HepG2 (cell line): Measurements from ENCODE around the gene WDR54. TPM values are rescaled to one million over a fixed set of nuclear protein-coding genes. Genes with fewer than 3 reads are reported as not detected.

Source experiments
- AKAP8 ChIP-seq: sonication (generic); formaldehyde crosslinking; IDR thresholded peaks from 2 replicates; pipeline ENCODE4 v1.5.1; 2020; ENCODE audit warnings: mild to moderate bottlenecking, missing genetic modification reagents
- DZIP1 ChIP-seq: sonication (generic); formaldehyde crosslinking; IDR thresholded peaks from 2 replicates; pipeline ENCODE4 v1.5.0; 2020; ENCODE audit warnings: mild to moderate bottlenecking, missing genetic modification reagents
- HDAC1 ChIP-seq: sonication (generic); formaldehyde crosslinking; IDR thresholded peaks from 2 replicates; pipeline ENCODE4 v1.5.1; 2020; ENCODE audit warnings: mild to moderate bottlenecking, missing genetic modification reagents
- KMT2A ChIP-seq: sonication (generic); formaldehyde crosslinking; IDR thresholded peaks from 2 replicates; pipeline ENCODE4 v1.4.0; 2020; ENCODE audit warnings: missing genetic modification reagents
- MED8 ChIP-seq: sonication (generic); formaldehyde crosslinking; IDR thresholded peaks from 2 replicates; pipeline ENCODE4 v1.8.1; 2023; ENCODE audit warnings: mild to moderate bottlenecking, missing genetic modification reagents; ENCODE audit not compliant: insufficient replicate concordance
- MTF1 ChIP-seq: sonication (generic); formaldehyde crosslinking; IDR thresholded peaks from 2 replicates; pipeline ENCODE4 v1.5.0; 2020; ENCODE audit warnings: missing genetic modification reagents
- MYC ChIP-seq: sonication (generic); formaldehyde crosslinking; IDR thresholded peaks from 2 replicates; pipeline ENCODE4 v1.9.0; 2021; ENCODE audit warnings: missing genetic modification reagents, borderline replicate concordance
- NPAS2 ChIP-seq: sonication (generic); formaldehyde crosslinking; IDR thresholded peaks from 2 replicates; pipeline ENCODE4 v1.8.0; 2022; ENCODE audit warnings: mild to moderate bottlenecking, missing genetic modification reagents, borderline replicate concordance
- PAWR ChIP-seq: sonication (generic); formaldehyde crosslinking; IDR thresholded peaks from 2 replicates; pipeline ENCODE4 v1.4.0; 2020; ENCODE audit warnings: missing genetic modification reagents, mild to moderate bottlenecking, borderline replicate concordance
- POGZ ChIP-seq: sonication (generic); formaldehyde crosslinking; IDR thresholded peaks from 2 replicates; pipeline ENCODE4 v1.4.0; 2020; ENCODE audit warnings: mild to moderate bottlenecking, missing genetic modification reagents
- RFXAP ChIP-seq: sonication (generic); formaldehyde crosslinking; IDR thresholded peaks from 2 replicates; pipeline ENCODE4 v1.4.0; 2020; ENCODE audit warnings: missing genetic modification reagents, borderline replicate concordance
- RNF2 ChIP-seq: fragments of 450-650 bp; conservative IDR thresholded peaks from 2 replicates; pipeline ENCODE4 v1.6.1; 2016; ENCODE audit warnings: low read depth
- SSRP1 ChIP-seq: IDR thresholded peaks from 2 replicates; pipeline ENCODE4 v1.6.1; 2016; ENCODE audit warnings: control low read depth
- ZFX ChIP-seq: sonication (generic); formaldehyde crosslinking; IDR thresholded peaks from 2 replicates; pipeline ENCODE4 v1.4.0; 2020; ENCODE audit warnings: mild to moderate bottlenecking, low read depth, missing genetic modification reagents, moderate library complexity
- ZNF326 ChIP-seq: sonication (generic); formaldehyde crosslinking; IDR thresholded peaks from 2 replicates; pipeline ENCODE4 v1.4.0; 2020; ENCODE audit warnings: missing genetic modification reagents, borderline replicate concordance
- ZNF34 ChIP-seq: sonication (generic); formaldehyde crosslinking; IDR thresholded peaks from 2 replicates; pipeline ENCODE4 v1.4.0; 2020; ENCODE audit warnings: mild to moderate bottlenecking, missing genetic modification reagents, borderline replicate concordance
- ZNF546 ChIP-seq: sonication (generic); formaldehyde crosslinking; conservative IDR thresholded peaks from 2 replicates; pipeline ENCODE4 v1.8.1; 2023; ENCODE audit warnings: mild to moderate bottlenecking, missing genetic modification reagents
- ZNF816 ChIP-seq: sonication (generic); formaldehyde crosslinking; IDR thresholded peaks from 2 replicates; pipeline ENCODE4 v1.8.0; 2022; ENCODE audit warnings: missing genetic modification reagents, mild to moderate bottlenecking, borderline replicate concordance
- polyA plus RNA-seq, 8 experiments: library from polyadenylated mRNA; depleted of rRNA in 3 of 8; stranded (reverse) in 7 of 8; unstranded in 1 of 8; fragments of >200 nt; fragmentation: Illumina TruSeq in 4 of 8; extraction: Trizol in 4 of 8; gene quantifications; 2 replicates each; pipeline versions ENCODE4 v1.2.1 to v1.2.3, GENCODE V29; 2011 to 2016; ENCODE audit warnings: low read depth in 4 of 8, missing spikeins in 1 of 8, mixed read lengths in 1 of 8; ENCODE audit not compliant: insufficient read depth in 1 of 8
- total RNA-seq, 5 experiments: library from RNA; depleted of rRNA; stranded (reverse); fragments of >200 nt; fragmentation: Illumina TruSeq; extraction: Trizol; gene quantifications; 2 replicates each; pipeline ENCODE4 v1.2.3, GENCODE V29; 2016; ENCODE audit warnings: low read depth in 1 of 5
- TF ChIP-seq, protein P1 (sequence below): sonication (generic); formaldehyde crosslinking; IDR thresholded peaks from 2 replicates; pipeline ENCODE4 v1.4.0; 2020; ENCODE audit warnings: mild to moderate bottlenecking, missing genetic modification reagents
- TF ChIP-seq, protein P2 (sequence below): sonication (generic); formaldehyde crosslinking; IDR thresholded peaks from 2 replicates; pipeline ENCODE4 v1.8.0; 2022; ENCODE audit warnings: missing genetic modification reagents, mild to moderate bottlenecking, moderate library complexity, borderline replicate concordance
- TF ChIP-seq, protein P3 (sequence below): sonication (generic); formaldehyde crosslinking; IDR thresholded peaks from 2 replicates; pipeline ENCODE4 v1.5.0; 2020; ENCODE audit warnings: mild to moderate bottlenecking, missing genetic modification reagents, moderate library complexity

WDR54 gene
- total and polyA plus RNA-seq, 2 of the 13 experiments (the other 11 are each of a cell fraction or from before 2014, with no cell fraction given): 2.0 to 17.3 TPM

DNA sequence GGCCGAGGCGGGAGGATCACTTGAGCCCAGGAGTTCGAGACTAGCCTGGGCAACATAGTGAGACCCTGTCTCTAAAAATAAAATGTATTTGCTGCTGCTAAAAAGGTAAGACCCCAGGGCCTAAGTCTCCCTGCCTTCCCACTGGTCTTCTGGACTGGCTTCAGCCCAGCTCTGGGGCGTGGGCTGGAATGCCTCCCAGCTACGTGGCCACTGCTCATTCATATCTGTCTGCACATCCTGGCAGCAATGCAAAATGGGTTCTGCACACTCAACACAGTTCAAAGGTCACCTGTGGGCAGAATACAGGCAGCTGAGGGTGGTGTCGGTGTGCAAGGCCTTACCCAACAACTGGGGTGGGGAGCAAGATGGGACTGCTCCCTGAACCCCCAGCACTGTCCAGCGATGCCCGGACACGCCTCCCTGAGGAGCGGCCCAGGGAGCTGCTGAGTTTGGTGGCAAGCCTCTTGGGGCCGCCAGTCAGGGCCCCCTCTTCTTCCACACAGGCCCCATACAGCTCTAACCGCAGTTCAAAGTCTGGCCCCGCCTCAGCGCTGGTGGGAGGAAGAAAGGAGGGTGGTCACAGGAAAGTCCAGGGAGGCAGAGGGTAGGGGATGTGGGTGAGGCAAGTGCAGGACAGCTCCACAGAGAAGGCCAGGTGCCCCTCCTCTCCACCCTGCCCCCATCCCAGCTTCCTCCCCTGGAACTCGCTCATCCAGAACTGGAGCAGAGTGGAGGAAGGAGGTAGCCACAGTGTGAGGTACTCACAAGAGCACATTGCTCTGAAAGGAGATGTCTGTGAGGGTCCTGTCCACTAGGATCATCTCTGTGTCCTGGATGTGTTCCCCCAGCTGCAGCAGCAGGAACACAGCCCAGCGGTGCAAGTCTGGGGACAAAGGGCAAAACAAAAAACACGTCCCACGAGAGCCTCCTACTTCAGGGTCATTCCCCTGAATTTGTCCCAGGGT, 8.2 kb downstream of the WDR54 start (continued):
- no peak for TF ChIP-seq SSRP1 (CRISPR knock-in tag)
- TF ChIP-seq, protein P1, sequence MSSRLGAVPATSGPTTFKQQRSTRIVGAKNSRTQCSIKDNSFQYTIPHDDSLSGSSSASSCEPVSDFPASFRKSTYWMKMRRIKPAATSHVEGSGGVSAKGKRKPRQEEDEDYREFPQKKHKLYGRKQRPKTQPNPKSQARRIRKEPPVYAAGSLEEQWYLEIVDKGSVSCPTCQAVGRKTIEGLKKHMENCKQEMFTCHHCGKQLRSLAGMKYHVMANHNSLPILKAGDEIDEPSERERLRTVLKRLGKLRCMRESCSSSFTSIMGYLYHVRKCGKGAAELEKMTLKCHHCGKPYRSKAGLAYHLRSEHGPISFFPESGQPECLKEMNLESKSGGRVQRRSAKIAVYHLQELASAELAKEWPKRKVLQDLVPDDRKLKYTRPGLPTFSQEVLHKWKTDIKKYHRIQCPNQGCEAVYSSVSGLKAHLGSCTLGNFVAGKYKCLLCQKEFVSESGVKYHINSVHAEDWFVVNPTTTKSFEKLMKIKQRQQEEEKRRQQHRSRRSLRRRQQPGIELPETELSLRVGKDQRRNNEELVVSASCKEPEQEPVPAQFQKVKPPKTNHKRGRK (CRISPR knock-in tag): no peak
- TF ChIP-seq RFXAP (CRISPR knock-in tag): no peak; the same call in 1 of the 2 replicates
- peak; percentile 47; the same call in 1 of the 2 replicates for TF ChIP-seq ZNF546
- TF ChIP-seq DZIP1 (CRISPR knock-in tag): no peak
- peak; percentile 29; the same call in 1 of the 2 replicates for TF ChIP-seq KMT2A (CRISPR knock-in tag)
- TF ChIP-seq, protein P2, sequence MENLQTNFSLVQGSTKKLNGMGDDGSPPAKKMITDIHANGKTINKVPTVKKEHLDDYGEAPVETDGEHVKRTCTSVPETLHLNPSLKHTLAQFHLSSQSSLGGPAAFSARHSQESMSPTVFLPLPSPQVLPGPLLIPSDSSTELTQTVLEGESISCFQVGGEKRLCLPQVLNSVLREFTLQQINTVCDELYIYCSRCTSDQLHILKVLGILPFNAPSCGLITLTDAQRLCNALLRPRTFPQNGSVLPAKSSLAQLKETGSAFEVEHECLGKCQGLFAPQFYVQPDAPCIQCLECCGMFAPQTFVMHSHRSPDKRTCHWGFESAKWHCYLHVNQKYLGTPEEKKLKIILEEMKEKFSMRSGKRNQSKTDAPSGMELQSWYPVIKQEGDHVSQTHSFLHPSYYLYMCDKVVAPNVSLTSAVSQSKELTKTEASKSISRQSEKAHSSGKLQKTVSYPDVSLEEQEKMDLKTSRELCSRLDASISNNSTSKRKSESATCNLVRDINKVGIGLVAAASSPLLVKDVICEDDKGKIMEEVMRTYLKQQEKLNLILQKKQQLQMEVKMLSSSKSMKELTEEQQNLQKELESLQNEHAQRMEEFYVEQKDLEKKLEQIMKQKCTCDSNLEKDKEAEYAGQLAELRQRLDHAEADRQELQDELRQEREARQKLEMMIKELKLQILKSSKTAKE (CRISPR knock-in tag): peak; percentile 85
- no peak for TF ChIP-seq ZNF326 (CRISPR knock-in tag)
- TF ChIP-seq POGZ (CRISPR knock-in tag): peak; percentile 72
- TF ChIP-seq MYC (CRISPR knock-in tag): peak; percentile 24; the same call in 1 of the 2 replicates
- TF ChIP-seq RNF2: no peak
- TF ChIP-seq, protein P3, sequence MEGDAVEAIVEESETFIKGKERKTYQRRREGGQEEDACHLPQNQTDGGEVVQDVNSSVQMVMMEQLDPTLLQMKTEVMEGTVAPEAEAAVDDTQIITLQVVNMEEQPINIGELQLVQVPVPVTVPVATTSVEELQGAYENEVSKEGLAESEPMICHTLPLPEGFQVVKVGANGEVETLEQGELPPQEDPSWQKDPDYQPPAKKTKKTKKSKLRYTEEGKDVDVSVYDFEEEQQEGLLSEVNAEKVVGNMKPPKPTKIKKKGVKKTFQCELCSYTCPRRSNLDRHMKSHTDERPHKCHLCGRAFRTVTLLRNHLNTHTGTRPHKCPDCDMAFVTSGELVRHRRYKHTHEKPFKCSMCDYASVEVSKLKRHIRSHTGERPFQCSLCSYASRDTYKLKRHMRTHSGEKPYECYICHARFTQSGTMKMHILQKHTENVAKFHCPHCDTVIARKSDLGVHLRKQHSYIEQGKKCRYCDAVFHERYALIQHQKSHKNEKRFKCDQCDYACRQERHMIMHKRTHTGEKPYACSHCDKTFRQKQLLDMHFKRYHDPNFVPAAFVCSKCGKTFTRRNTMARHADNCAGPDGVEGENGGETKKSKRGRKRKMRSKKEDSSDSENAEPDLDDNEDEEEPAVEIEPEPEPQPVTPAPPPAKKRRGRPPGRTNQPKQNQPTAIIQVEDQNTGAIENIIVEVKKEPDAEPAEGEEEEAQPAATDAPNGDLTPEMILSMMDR (CRISPR knock-in tag): peak; percentile 41
- TF ChIP-seq AKAP8 (CRISPR knock-in tag): peak; percentile 88
- TF ChIP-seq MED8 (CRISPR knock-in tag): peak; percentile 34
- TF ChIP-seq NPAS2: no peak
- TF ChIP-seq MTF1 (CRISPR knock-in tag): no peak
- TF ChIP-seq ZNF34: peak; percentile 88; the same call in 1 of the 2 replicates
- peak; percentile 87 for TF ChIP-seq ZFX (CRISPR knock-in tag)
- peak; percentile 93 for TF ChIP-seq HDAC1 (CRISPR knock-in tag)
- no peak for TF ChIP-seq ZNF816
- TF ChIP-seq PAWR: no peak
